Neural cell (in vitro differentiated cells): Measurements from ENCODE around the gene VASN.

Source experiments
- EZH2 ChIP-seq: fragments of 200-600, 300-800 bp; shearing (Covaris generic), sonication (generic); IDR thresholded peaks from 2 replicates; pipeline ENCODE4 v1.6.1; 2014; ENCODE audit warnings: antibody characterized with exemption, low read length, borderline replicate concordance, mild to moderate bottlenecking; ENCODE audit not compliant: insufficient read depth, poor library complexity, severe bottlenecking
- POLR2AphosphoS5 ChIP-seq: IDR thresholded peaks from 2 replicates; pipeline ENCODE4 v1.6.1; 2012
- TAF1 ChIP-seq: IDR thresholded peaks from 2 replicates; pipeline ENCODE4 v1.6.1; 2012; ENCODE audit warnings: low read depth
- TF ChIP-seq, protein P1 (sequence below): fragments of 450-650 bp; IDR thresholded peaks from 2 replicates; pipeline ENCODE4 v1.5.1; 2014; ENCODE audit warnings: antibody characterized with exemption, mild to moderate bottlenecking, moderate library complexity; ENCODE audit not compliant: poor library complexity, severe bottlenecking
- TF ChIP-seq, protein P2 (sequence below): IDR thresholded peaks from 2 replicates; pipeline ENCODE4 v1.6.1; 2012; ENCODE audit warnings: borderline replicate concordance

- TF ChIP-seq, protein P1, sequence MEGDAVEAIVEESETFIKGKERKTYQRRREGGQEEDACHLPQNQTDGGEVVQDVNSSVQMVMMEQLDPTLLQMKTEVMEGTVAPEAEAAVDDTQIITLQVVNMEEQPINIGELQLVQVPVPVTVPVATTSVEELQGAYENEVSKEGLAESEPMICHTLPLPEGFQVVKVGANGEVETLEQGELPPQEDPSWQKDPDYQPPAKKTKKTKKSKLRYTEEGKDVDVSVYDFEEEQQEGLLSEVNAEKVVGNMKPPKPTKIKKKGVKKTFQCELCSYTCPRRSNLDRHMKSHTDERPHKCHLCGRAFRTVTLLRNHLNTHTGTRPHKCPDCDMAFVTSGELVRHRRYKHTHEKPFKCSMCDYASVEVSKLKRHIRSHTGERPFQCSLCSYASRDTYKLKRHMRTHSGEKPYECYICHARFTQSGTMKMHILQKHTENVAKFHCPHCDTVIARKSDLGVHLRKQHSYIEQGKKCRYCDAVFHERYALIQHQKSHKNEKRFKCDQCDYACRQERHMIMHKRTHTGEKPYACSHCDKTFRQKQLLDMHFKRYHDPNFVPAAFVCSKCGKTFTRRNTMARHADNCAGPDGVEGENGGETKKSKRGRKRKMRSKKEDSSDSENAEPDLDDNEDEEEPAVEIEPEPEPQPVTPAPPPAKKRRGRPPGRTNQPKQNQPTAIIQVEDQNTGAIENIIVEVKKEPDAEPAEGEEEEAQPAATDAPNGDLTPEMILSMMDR: peak; percentile 51
- TF ChIP-seq, protein P2, sequence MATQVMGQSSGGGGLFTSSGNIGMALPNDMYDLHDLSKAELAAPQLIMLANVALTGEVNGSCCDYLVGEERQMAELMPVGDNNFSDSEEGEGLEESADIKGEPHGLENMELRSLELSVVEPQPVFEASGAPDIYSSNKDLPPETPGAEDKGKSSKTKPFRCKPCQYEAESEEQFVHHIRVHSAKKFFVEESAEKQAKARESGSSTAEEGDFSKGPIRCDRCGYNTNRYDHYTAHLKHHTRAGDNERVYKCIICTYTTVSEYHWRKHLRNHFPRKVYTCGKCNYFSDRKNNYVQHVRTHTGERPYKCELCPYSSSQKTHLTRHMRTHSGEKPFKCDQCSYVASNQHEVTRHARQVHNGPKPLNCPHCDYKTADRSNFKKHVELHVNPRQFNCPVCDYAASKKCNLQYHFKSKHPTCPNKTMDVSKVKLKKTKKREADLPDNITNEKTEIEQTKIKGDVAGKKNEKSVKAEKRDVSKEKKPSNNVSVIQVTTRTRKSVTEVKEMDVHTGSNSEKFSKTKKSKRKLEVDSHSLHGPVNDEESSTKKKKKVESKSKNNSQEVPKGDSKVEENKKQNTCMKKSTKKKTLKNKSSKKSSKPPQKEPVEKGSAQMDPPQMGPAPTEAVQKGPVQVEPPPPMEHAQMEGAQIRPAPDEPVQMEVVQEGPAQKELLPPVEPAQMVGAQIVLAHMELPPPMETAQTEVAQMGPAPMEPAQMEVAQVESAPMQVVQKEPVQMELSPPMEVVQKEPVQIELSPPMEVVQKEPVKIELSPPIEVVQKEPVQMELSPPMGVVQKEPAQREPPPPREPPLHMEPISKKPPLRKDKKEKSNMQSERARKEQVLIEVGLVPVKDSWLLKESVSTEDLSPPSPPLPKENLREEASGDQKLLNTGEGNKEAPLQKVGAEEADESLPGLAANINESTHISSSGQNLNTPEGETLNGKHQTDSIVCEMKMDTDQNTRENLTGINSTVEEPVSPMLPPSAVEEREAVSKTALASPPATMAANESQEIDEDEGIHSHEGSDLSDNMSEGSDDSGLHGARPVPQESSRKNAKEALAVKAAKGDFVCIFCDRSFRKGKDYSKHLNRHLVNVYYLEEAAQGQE: no peak
- TF ChIP-seq EZH2 (no peak), POLR2AphosphoS5 (no peak), TAF1 (no peak)
Measured at GRCh38 chr16:4350787-4351659, 20.6 kb upstream of the VASN start, which contains the start of gene PAM16.
